ENCODE results near the gene CDH11. TPM values are rescaled to one million over a fixed set of nuclear protein-coding genes. Genes with fewer than 3 reads are reported as not detected.

CDH11 gene
- total and polyA plus RNA-seq, 7 donors = 1.2 to 146 (median 19.3) TPM

- H3K9me3 ChIP-seq = no peaks in the 10 kb centered on the region
- intact Hi-C loops (cut with DNase I) = no loop called here
- whole genome bisulfite sequencing, 2 donors = 35 to 65% methylated on average over 3 of the region's 3 CpGs
- no peaks in the 10 kb centered on the region for H3K4me1 ChIP-seq
- H3K27ac ChIP-seq = no peak overlapping the region
- no peak for DNase-seq
- H3K27me3 ChIP-seq = no peaks in the 10 kb centered on the region
- TF ChIP-seq CTCF (IDR thresholded peaks at IDR 0.05) = no peak
- no peak for TF ChIP-seq EP300 (IDR thresholded peaks at IDR 0.05)
- TF ChIP-seq POLR2A (IDR thresholded peaks at IDR 0.05) = no peak
- no peak for TF ChIP-seq POLR2AphosphoS5 (IDR thresholded peaks at IDR 0.05)
- no peaks in the 10 kb centered on the region for H3K36me3 ChIP-seq
- H3K4me3 ChIP-seq = no peak overlapping the region
Observed at GRCh38 chr16:64964126-64964540, 157.7 kb downstream of the CDH11 start.

- H3K27me3 ChIP-seq = no peaks in the 10 kb centered on the region
- intact Hi-C loops (cut with DNase I) = no loop called here
- no peak overlapping the region for H3K4me3 ChIP-seq
- H3K27ac ChIP-seq = no peak overlapping the region
- no peaks in the 10 kb centered on the region for H3K36me3 ChIP-seq
- no peaks in the 10 kb centered on the region for H3K9me3 ChIP-seq
- no peaks in the 10 kb centered on the region for H3K4me1 ChIP-seq
- TF ChIP-seq POLR2AphosphoS5 (IDR thresholded peaks at IDR 0.05) (no peak), EP300 (IDR thresholded peaks at IDR 0.05) (no peak), CTCF (IDR thresholded peaks at IDR 0.05) (no peak), POLR2A (IDR thresholded peaks at IDR 0.05) (no peak)
- 59 to 70% methylated on average over 2 of the region's 2 CpGs for WGBS, 2 donors
- DNase-seq = no peak
Observed at GRCh38 chr16:64962786-64963185, 159.1 kb downstream of the CDH11 start.

- 57 to 67% methylated on average over 3 of the region's 3 CpGs for WGBS, 2 donors
Observed at GRCh38 chr16:64957246-64957645, 164.6 kb downstream of the CDH11 start.

GRCh38 chr16:64952177-64952576, 169.7 kb downstream of the CDH11 start:
- TF ChIP-seq POLR2AphosphoS5 (IDR thresholded peaks at IDR 0.05) (no peak), CTCF (IDR thresholded peaks at IDR 0.05) (no peak), POLR2A (IDR thresholded peaks at IDR 0.05) (no peak), EP300 (IDR thresholded peaks at IDR 0.05) (no peak)
- Histone ChIP-seq H3K27me3 (no peaks in the 10 kb centered on the region), H3K4me3 (no peak overlapping the region), H3K27ac (no peak overlapping the region), H3K9me3 (no peaks in the 10 kb centered on the region), H3K4me1 (peaks cover 0 to 7% (median 3%) of the 10 kb centered on the region in 4 donors), H3K36me3 (peaks cover 0 to 28% (median 4%) of the 10 kb centered on the region in 4 donors)
- intact Hi-C loops (cut with DNase I) = no loop called here
- no peak for DNase-seq

More at GRCh38 chr16:64957246-64957645, 164.6 kb downstream of the CDH11 start:
- Histone ChIP-seq H3K27ac (no peak overlapping the region), H3K9me3 (no peaks in the 10 kb centered on the region), H3K4me3 (no peak overlapping the region), H3K27me3 (no peaks in the 10 kb centered on the region), H3K36me3 (no peaks in the 10 kb centered on the region), H3K4me1 (peaks cover 0 to under 1% (median 0%) of the 10 kb centered on the region in 4 donors)
- no peak for TF ChIP-seq POLR2AphosphoS5 (IDR thresholded peaks at IDR 0.05)
- TF ChIP-seq POLR2A (IDR thresholded peaks at IDR 0.05) = no peak
- no peak for TF ChIP-seq EP300 (IDR thresholded peaks at IDR 0.05)
- intact Hi-C loops (cut with DNase I) = no loop called here
- no peak for DNase-seq

GRCh38 chr16:64951193-64951592, 170.7 kb downstream of the CDH11 start:
- Histone ChIP-seq H3K36me3 (peaks cover 0 to 31% (median 4%) of the 10 kb centered on the region in 4 donors), H3K4me3 (no peak overlapping the region), H3K27ac (no peak overlapping the region), H3K27me3 (no peaks in the 10 kb centered on the region), H3K4me1 (peaks cover 0 to 7% (median 3%) of the 10 kb centered on the region in 4 donors), H3K9me3 (no peaks in the 10 kb centered on the region)
- TF ChIP-seq CTCF (IDR thresholded peaks at IDR 0.05) = no peak
- TF ChIP-seq POLR2A (IDR thresholded peaks at IDR 0.05) = no peak
- TF ChIP-seq POLR2AphosphoS5 (IDR thresholded peaks at IDR 0.05) = no peak
- TF ChIP-seq EP300 (IDR thresholded peaks at IDR 0.05) = no peak
- no peak for DNase-seq
- WGBS, 2 donors = 85 to 86% methylated on average over 8 of the region's 8 CpGs
- intact Hi-C loops (cut with DNase I) = no loop called here

Data from sigmoid colon (tissue), 7 donors.